Activated naive CD8-positive, alpha-beta T cell treated with anti-CD3 and anti-CD28 coated beads, Interleukin-2, amount 50 U/mL, for 24 hours (primary cell): ENCODE results near the gene PSMD13.
"Not testable (repeated sequence)": the region's sequence is repeated elsewhere in the genome, so short reads cannot be mapped to it uniquely, and the experiment has no call there.

Experiments
- ATAC-seq: fragments of 150-1000 bp; cut with Tn5 transposase; one replicate; pipeline ENCODE4 v1.10.0; 2021
- DNase-seq: peaks from one replicate; pipeline ENCODE4 v3.0.0; 2021
- H3K27ac Mint-ChIP-seq: one replicate; pipeline ENCODE4 v1.8.0; 2021; ENCODE audit warnings: mild to moderate bottlenecking, mixed read lengths
- H3K27me3 Mint-ChIP-seq: one replicate; pipeline ENCODE4 v1.8.0; 2021; ENCODE audit warnings: mixed read lengths
- H3K36me3 Mint-ChIP-seq: one replicate; pipeline ENCODE4 v1.8.0; 2021; ENCODE audit warnings: low read depth, mixed read lengths
- H3K4me1 Mint-ChIP-seq: one replicate; pipeline ENCODE4 v1.8.0; 2021; ENCODE audit warnings: mixed read lengths
- H3K4me3 Mint-ChIP-seq: one replicate; pipeline ENCODE4 v1.8.0; 2021; ENCODE audit warnings: mild to moderate bottlenecking, moderate library complexity, mixed read lengths
- H3K9me3 Mint-ChIP-seq: one replicate; pipeline ENCODE4 v1.8.0; 2021; ENCODE audit warnings: mixed read lengths

PSMD13 gene

DNA sequence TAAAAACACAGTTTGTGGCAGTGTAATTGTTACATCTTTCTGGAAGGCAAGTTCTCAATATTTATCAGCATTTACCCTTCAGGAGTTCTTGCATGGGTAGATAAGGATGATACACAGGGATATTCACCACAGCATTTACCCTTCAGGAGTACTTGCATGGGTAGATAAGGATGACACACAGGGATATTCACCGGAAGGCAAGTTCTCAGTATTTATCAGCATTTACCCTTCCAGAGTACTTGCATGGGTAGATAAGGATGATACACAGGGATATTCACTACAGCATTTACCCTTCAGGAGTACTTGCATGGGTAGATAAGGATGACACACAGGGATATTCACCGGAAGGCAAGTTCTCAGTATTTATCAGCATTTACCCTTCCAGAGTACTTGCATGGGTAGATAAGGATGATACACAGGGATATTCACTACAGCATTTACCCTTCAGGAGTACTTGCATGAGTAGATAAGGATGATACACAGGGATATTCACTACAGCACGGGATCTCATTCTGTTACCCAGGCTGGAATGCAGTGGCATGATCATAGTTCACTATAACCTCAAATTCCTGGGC is 16.0 kb upstream of the PSMD13 start:
- H3K36me3 Mint-ChIP-seq = peaks cover 16% of the 10 kb centered on the region
- H3K27me3 Mint-ChIP-seq, H3K9me3 Mint-ChIP-seq, H3K4me3 Mint-ChIP-seq, H3K27ac Mint-ChIP-seq, ATAC-seq, DNase-seq: not testable (repeated sequence)
- H3K4me1 Mint-ChIP-seq = peaks cover 16% of the 10 kb centered on the region

- Mint-ChIP-seq H3K36me3 (peaks cover 15% of the 10 kb centered on the region), H3K9me3 (no peaks in the 10 kb centered on the region), H3K27me3 (no peaks in the 10 kb centered on the region), H3K4me1 (peaks cover 20% of the 10 kb centered on the region), H3K4me3 (no peak overlapping the region), H3K27ac (no peak overlapping the region)
- ATAC-seq = no peak
- DNase-seq = no peak
Observed at GRCh38 chr11:221539-221938, 15.2 kb upstream of the PSMD13 start.

- H3K9me3 Mint-ChIP-seq = no peaks in the 10 kb centered on the region
Observed at GRCh38 chr11:221998-222789, 14.6 kb upstream of the PSMD13 start.

DNA sequence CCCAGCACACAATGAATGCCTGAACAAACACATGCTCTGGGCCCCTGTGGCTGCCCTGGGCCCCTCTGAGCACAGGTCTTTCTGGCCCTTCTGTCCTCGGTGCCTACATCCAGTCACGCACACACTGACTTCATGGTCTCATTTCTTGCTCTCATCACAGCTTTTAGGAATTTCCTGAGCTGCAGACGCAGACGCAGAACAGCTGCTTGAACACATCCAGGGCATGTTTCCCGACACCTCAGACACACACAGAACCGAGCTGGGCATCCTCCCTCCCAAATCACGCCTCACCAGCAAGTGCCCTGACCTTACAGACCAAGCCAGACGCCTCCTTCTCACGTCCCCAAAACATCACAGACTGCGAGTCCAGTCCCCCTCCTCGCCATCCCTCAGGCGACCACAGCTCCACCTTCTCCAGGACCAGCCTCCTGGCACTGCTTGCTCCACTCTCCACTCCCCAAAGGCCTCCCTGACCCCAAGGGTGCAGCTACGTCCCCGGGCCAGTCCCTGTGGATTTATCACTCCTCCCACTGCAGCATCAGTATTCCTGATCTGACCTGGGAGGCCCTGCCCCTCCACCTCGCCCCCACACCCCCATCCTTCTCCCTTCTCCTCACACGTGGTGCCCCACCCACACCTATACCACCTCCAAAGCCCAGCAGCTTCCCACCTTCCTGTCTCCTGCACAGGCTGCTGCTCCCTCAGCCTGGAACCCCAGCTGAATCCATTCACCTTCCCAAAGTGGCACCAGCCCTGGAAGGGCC is 13.6 kb upstream of the PSMD13 start:
- Mint-ChIP-seq H3K4me1 (peaks cover 16% of the 10 kb centered on the region), H3K27me3 (no peaks in the 10 kb centered on the region), H3K36me3 (peaks cover 10% of the 10 kb centered on the region), H3K4me3 (no peak overlapping the region), H3K27ac (no peak overlapping the region), H3K9me3 (no peaks in the 10 kb centered on the region)
- no peak for ATAC-seq
- DNase-seq = no peak

More at GRCh38 chr11:221998-222789, 14.6 kb upstream of the PSMD13 start:
- peaks cover 19% of the 10 kb centered on the region for H3K4me1 Mint-ChIP-seq
- DNase-seq (no peak), ATAC-seq (no peak)
- H3K27me3 Mint-ChIP-seq = no peaks in the 10 kb centered on the region
- H3K4me3 Mint-ChIP-seq = no peak overlapping the region
- peaks cover 15% of the 10 kb centered on the region for H3K36me3 Mint-ChIP-seq
- no peak overlapping the region for H3K27ac Mint-ChIP-seq

GRCh38 chr11:223884-224283 is 12.9 kb upstream of the PSMD13 start:
- no peak overlapping the region for H3K27ac Mint-ChIP-seq
- ATAC-seq (no peak), DNase-seq (no peak)
- no peaks in the 10 kb centered on the region for H3K27me3 Mint-ChIP-seq
- H3K4me3 Mint-ChIP-seq = no peak overlapping the region
- no peaks in the 10 kb centered on the region for H3K9me3 Mint-ChIP-seq
- peaks cover 10% of the 10 kb centered on the region for H3K36me3 Mint-ChIP-seq
- H3K4me1 Mint-ChIP-seq = peaks cover 23% of the 10 kb centered on the region

GRCh38 chr11:224424-224823 is 12.4 kb upstream of the PSMD13 start:
- no peak for ATAC-seq
- DNase-seq = no peak
- H3K4me1 Mint-ChIP-seq = peaks cover 24% of the 10 kb centered on the region
- no peaks in the 10 kb centered on the region for H3K27me3 Mint-ChIP-seq
- H3K36me3 Mint-ChIP-seq = peaks cover 7% of the 10 kb centered on the region
- H3K9me3 Mint-ChIP-seq = no peaks in the 10 kb centered on the region
- no peak overlapping the region for H3K27ac Mint-ChIP-seq
- H3K4me3 Mint-ChIP-seq = no peak overlapping the region

DNA sequence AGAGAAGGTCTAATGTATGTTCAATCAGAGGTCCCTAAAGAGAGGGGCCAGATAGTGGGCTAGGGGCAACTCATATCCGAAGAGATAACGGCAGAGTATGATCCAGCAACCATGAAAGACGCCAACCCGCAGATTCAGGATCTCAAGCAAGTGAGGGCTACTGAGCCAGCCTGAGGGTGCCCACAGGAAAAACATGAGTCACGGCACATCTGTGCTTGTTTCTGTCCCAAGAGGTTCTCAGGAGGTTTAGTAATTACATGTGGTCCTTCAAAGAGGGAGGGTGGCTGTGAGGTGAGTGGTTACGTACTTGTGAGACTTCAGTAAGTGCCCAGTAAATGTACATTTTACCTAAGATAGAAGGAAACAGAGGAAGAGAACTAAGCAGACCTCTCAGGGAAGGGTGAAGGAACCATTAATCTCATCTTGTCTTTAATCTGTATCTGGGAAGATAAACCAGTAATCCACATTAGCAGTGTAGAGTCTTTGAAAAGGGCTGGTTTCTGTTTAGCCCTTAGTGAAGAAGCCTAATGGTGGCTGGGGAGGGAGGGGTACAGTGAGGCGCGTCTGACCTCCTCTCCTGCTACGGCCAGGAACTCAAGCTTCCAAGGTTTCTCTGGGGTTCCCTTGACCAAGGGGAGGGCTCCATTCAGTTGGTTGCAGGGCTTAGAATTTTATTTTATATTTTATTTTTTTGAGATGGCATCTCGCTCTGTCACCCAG is 10.9 kb upstream of the PSMD13 start:
- H3K27me3 Mint-ChIP-seq = no peaks in the 10 kb centered on the region
- no peaks in the 10 kb centered on the region for H3K9me3 Mint-ChIP-seq
- DNase-seq = no peak
- peak; percentile 93 for ATAC-seq
- peak overlapping the region; percentile 75 for H3K27ac Mint-ChIP-seq
- peak overlapping the region; percentile 2 for H3K4me3 Mint-ChIP-seq
- peaks cover 24% of the 10 kb centered on the region for H3K4me1 Mint-ChIP-seq
- H3K36me3 Mint-ChIP-seq = peaks cover 9% of the 10 kb centered on the region

DNA sequence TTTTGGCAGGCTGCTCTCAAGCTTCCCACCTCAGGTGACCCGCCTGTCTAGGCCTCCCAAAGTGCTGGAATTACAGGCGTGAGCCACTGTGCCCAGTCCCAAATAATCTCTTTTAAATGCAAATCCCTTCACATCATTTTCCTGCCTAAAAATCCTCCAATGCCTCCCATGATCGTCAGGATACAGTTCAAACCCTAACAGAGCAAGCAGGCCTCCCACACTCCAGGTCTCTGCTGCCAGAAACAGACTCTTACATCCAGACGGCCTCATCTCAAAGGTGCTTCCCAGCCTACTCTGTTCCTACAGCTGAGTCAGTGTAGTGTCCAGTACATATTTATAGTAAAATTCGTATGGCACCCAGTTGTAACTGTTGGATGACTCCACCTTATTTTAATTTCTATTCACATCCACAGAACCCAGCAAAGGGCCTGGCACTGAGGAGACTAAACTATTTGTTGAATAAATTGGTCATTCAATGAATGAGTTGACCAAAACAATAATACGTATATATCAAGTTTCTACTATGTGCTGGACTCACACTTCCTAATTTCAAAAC is 8.9 kb upstream of the PSMD13 start:
- Mint-ChIP-seq H3K4me1 (peaks cover 24% of the 10 kb centered on the region), H3K36me3 (peaks cover 4% of the 10 kb centered on the region), H3K27me3 (no peaks in the 10 kb centered on the region), H3K27ac (peak overlapping the region; percentile 19), H3K4me3 (no peak overlapping the region), H3K9me3 (no peaks in the 10 kb centered on the region)
- ATAC-seq (no peak), DNase-seq (no peak)

DNA sequence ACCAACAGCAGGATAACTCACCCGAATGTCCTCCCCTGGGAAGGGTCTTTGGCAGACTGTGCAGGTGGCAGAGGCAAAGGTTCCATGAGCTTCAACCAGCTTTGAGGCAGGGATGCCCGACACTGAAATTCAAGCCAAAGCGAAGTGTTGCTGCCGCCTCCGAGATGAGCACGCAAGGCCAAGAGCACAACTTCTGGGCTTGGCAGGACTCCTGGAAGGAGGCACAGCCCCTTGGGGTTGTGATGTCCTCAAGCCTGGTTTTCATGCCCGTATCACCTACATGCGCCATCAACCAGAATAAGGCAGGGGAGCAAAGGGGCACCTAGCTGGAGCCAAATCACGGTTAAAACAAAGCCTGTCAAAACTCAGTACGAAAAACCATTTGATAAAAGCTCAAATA is 6.3 kb upstream of the PSMD13 start:
- H3K27me3 Mint-ChIP-seq = no peaks in the 10 kb centered on the region
- ATAC-seq = no peak
- peaks cover 4% of the 10 kb centered on the region for H3K36me3 Mint-ChIP-seq
- no peak overlapping the region for H3K4me3 Mint-ChIP-seq
- H3K9me3 Mint-ChIP-seq = no peaks in the 10 kb centered on the region
- H3K27ac Mint-ChIP-seq = no peak overlapping the region
- H3K4me1 Mint-ChIP-seq = peaks cover 30% of the 10 kb centered on the region
- DNase-seq = no peak

DNA sequence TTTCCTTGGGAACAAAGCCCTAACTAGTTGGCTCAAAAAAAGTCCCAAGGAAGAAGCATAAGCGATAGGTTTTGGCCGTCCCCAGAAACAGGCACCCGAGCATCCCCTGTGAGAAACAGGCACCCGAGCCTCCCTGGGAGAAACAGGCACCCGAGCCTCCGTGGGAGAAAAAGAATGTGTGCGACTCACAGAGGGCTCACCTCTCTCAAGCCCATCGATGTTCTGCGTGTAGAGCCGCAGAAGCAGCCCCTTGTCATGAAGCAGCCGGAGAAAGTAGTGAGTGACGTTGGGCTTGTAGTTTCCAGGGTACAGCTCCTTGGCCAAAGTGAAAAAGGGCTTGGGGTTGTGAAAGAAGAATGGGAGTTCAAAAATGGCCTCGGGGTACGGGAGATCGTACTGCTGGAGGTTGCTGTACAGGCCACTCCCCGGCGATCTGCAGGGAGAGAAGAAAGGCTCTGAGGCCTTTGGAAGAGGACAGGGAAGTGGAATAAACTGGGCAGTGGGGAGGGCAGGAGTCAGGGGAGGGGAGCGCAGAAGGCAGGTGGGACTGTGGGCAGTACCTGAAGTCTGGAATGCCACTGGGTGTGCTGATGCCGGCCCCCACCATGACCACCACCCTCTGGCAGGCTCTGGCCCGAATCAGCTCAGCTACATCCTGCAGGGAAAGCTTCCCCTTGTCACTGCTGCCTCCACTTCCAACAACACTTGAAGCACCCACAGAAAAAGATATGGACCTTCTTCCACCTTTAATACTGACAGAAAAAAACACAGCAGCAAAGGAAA is 3.8 kb upstream of the PSMD13 start:
- ATAC-seq = no peak
- Mint-ChIP-seq H3K27me3 (no peaks in the 10 kb centered on the region), H3K4me3 (no peak overlapping the region), H3K9me3 (no peaks in the 10 kb centered on the region), H3K36me3 (peaks cover 5% of the 10 kb centered on the region), H3K4me1 (peaks cover 28% of the 10 kb centered on the region), H3K27ac (peak overlapping the region; percentile 11)
- DNase-seq = no peak

- DNase-seq (no peak), ATAC-seq (no peak)
- peak overlapping the region; percentile 93 for H3K4me3 Mint-ChIP-seq
- peak overlapping the region; percentile 97 for H3K27ac Mint-ChIP-seq
- no peaks in the 10 kb centered on the region for H3K27me3 Mint-ChIP-seq
- peaks cover 23% of the 10 kb centered on the region for H3K36me3 Mint-ChIP-seq
- H3K4me1 Mint-ChIP-seq = peaks cover 39% of the 10 kb centered on the region
- H3K9me3 Mint-ChIP-seq = no peaks in the 10 kb centered on the region
Observed at GRCh38 chr11:235180-235579, 1.6 kb upstream of the PSMD13 start.

DNA sequence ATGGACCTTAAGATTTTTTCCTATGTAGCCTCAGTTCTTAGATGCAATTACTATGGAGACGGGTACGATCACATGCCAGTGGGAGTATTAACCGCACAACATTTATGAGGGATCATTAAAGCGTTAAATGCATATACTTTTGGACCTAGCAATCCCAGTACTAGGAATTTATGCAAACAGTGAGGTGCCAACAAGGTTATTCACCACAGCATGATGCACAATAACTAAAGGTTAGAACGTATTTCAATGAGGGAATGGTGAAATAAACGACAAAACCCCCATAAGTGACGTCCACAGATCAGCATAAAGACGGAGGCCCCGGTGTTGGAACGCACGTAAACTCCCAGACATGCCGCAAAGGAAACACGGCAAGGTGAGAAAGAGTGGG is 1.2 kb upstream of the PSMD13 start:
- Mint-ChIP-seq H3K4me1 (peaks cover 43% of the 10 kb centered on the region), H3K36me3 (peaks cover 26% of the 10 kb centered on the region)
- no peak for DNase-seq

GRCh38 chr11:235997-236773 is 591 bp upstream of the PSMD13 start, which contains the start of gene SIRT3:
Gene SIRT3, minus strand, starts transcription at chr11:236342. Its CDS starts 14 bp downstream, at chr11:236328.
- Mint-ChIP-seq H3K4me3 (peak within 1 kb of the TSS; percentile 93), H3K4me1 (peaks cover 45% of the 10 kb centered on the region), H3K9me3 (no peaks in the 10 kb centered on the region), H3K36me3 (peaks cover 28% of the 10 kb centered on the region), H3K27ac (peak within 1 kb of the TSS; percentile 97), H3K27me3 (no peaks in the 10 kb centered on the region)
- ATAC-seq (peak; percentile 79), DNase-seq (peak; percentile 77)

More for the DNA sequence above, 1.2 kb upstream of the PSMD13 start:
- Mint-ChIP-seq H3K27me3 (no peaks in the 10 kb centered on the region), H3K9me3 (no peaks in the 10 kb centered on the region), H3K4me3 (peak overlapping the region; percentile 93), H3K27ac (peak overlapping the region; percentile 97)
- peak; percentile 37 for ATAC-seq
